Endodermal cell (in vitro differentiated cells): Measurements from ENCODE around the gene CDC14A. TPM values are rescaled to one million over a fixed set of nuclear protein-coding genes. Genes with fewer than 3 reads are reported as not detected.
"Not testable (repeated sequence)": the region's sequence is repeated elsewhere in the genome, so short reads cannot be mapped to it uniquely, and the experiment has no call there.

Source experiments
- DNase-seq: peaks from one replicate; pipeline ENCODE4 v3.0.0-alpha.2; 2017
- H3K27ac ChIP-seq: 2 replicates; pipeline ENCODE4 v1.5.1; 2013; ENCODE audit warnings: mild to moderate bottlenecking, low read depth, low read length, moderate library complexity
- H3K27me3 ChIP-seq: 2 replicates; pipeline ENCODE4 v1.6.1; 2013; ENCODE audit warnings: mild to moderate bottlenecking, low read length, moderate library complexity; ENCODE audit not compliant: insufficient read depth, control insufficient read depth, poor library complexity, severe bottlenecking
- H3K36me3 ChIP-seq: 2 replicates; pipeline ENCODE4 v1.7.0; 2013; ENCODE audit warnings: mild to moderate bottlenecking, low read length, moderate library complexity; ENCODE audit not compliant: control insufficient read depth, insufficient read depth
- H3K4me1 ChIP-seq: one replicate; pipeline ENCODE4 v1.7.0; 2013; ENCODE audit warnings: low read length; ENCODE audit not compliant: control insufficient read depth, insufficient read depth
- H3K4me3 ChIP-seq: 2 replicates; pipeline ENCODE4 v1.5.1; 2013; ENCODE audit warnings: mild to moderate bottlenecking, low read length, moderate library complexity
- H3K9ac ChIP-seq: 2 replicates; pipeline ENCODE4 v1.6.1; 2013; ENCODE audit warnings: mild to moderate bottlenecking, low read length, moderate library complexity; ENCODE audit not compliant: poor library complexity, severe bottlenecking; ENCODE audit errors: extremely low read depth
- H3K9me3 ChIP-seq: 2 replicates; pipeline ENCODE4 v1.6.1; 2013; ENCODE audit warnings: mild to moderate bottlenecking, low read length, moderate library complexity; ENCODE audit not compliant: control insufficient read depth
- H3K27ac Mint-ChIP-seq: 2 replicates; pipeline ENCODE4 v1.8.0; 2020; ENCODE audit warnings: mixed read lengths
- H3K27me3 Mint-ChIP-seq: 2 replicates; pipeline ENCODE4 v1.8.0; 2021; ENCODE audit warnings: mild to moderate bottlenecking, mixed read lengths; ENCODE audit not compliant: insufficient read depth
- H3K36me3 Mint-ChIP-seq: 2 replicates; pipeline ENCODE4 v1.8.0; 2020; ENCODE audit warnings: low read depth, mixed read lengths
- H3K4me1 Mint-ChIP-seq: 2 replicates; pipeline ENCODE4 v1.8.0; 2020; ENCODE audit warnings: mixed read lengths
- H3K4me3 Mint-ChIP-seq: 2 replicates; pipeline ENCODE4 v1.8.0; 2020; ENCODE audit warnings: mild to moderate bottlenecking, moderate library complexity, mixed read lengths
- H3K9me3 Mint-ChIP-seq: 2 replicates; pipeline ENCODE4 v1.8.0; 2020; ENCODE audit warnings: mild to moderate bottlenecking, mixed read lengths
- CTCF ChIP-seq: fragments of 200-600 bp; sonication (generic); conservative IDR thresholded peaks from 2 replicates; pipeline ENCODE4 v1.5.0; 2021; ENCODE audit warnings: antibody characterized with exemption, mild to moderate bottlenecking
- WGBS, 2 experiments: methylation state at CpG; one replicate each; pipeline versions ENCODE4 v1.1.5 to v1.1.7; 2013; ENCODE audit warnings: missing lambda C conversion rate in 2 of 2, mixed read lengths in 1 of 2; ENCODE audit not compliant: insufficient coverage in 1 of 2, insufficient read length in 1 of 2; 5-methylcytosine and 5-hydroxymethylcytosine counted together
- total RNA-seq, 2 donors: library from RNA; stranded (reverse); fragmentation: NEBNext Ultra II Directional in 1 of 2; extraction: Animal tissue kit (Norgen Biotek cat#: 25700) in 1 of 2; gene quantifications; 2 replicates in 1 of 2; 3 replicates in 1 of 2; pipeline ENCODE4 v1.2.1, GENCODE V29; 2021

CDC14A gene
- total RNA-seq, 2 donors from 2014 or later, result 14.5 to 17.6 TPM

- peaks cover 40% of the 10 kb centered on the region for H3K4me1 Mint-ChIP-seq
- not testable (repeated sequence) for H3K27me3 Mint-ChIP-seq, H3K27me3 ChIP-seq, H3K27ac Mint-ChIP-seq, H3K9ac ChIP-seq, H3K36me3 ChIP-seq, H3K4me3 ChIP-seq, H3K36me3 Mint-ChIP-seq, DNase-seq, H3K9me3 ChIP-seq, H3K4me3 Mint-ChIP-seq, H3K27ac ChIP-seq, H3K9me3 Mint-ChIP-seq
- peaks cover 13% of the 10 kb centered on the region for H3K4me1 ChIP-seq
- 88 to 95% methylated on average over 3 to 6 of the region's 6 CpGs for WGBS, 2 experiments
These were observed 12.6 kb upstream of the CDC14A start for GRCh38 chr1:100339735-100340134.

DNA sequence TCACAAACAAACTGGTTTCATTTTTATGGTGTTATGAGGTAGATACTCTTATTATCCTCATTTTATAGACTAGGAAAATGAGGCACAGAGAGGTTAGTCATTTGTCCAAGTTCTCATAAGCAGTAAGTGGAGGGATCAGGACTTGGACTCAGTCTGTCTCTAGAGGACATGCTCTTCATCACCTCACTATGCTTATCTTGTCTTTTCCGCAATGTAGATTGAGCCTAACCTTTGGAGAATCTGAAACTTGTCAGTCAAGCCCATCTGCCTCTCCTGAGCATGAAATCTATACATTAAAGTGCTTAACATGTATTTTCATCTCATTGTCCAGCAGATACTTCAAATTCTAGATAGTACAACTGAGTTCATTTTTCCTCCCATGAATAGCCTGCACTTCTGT lies 11.8 kb upstream of the CDC14A start:
- no peaks in the 10 kb centered on the region for H3K36me3 Mint-ChIP-seq

GRCh38 chr1:100342348-100342747 lies 10.0 kb upstream of the CDC14A start:
- DNase-seq, result no peak
- 95 to 97% methylated on average over 2 of the region's 2 CpGs for WGBS, 2 experiments

More for the DNA sequence above, 11.8 kb upstream of the CDC14A start:
- Mint-ChIP-seq H3K9me3 (peaks cover 2% of the 10 kb centered on the region), H3K27ac (no peak overlapping the region), H3K4me1 (peaks cover 34% of the 10 kb centered on the region), H3K4me3 (no peak overlapping the region), H3K27me3 (no peaks in the 10 kb centered on the region)
- peak overlapping the region; percentile 6 for H3K4me3 ChIP-seq
- no peak overlapping the region for H3K9ac ChIP-seq
- TF ChIP-seq CTCF, result no peak
- 98 to 100% methylated on average over 1 of the region's 1 CpG for WGBS, 2 experiments
- H3K4me1 ChIP-seq, result peaks cover 13% of the 10 kb centered on the region
- H3K27me3 ChIP-seq, result no peaks in the 10 kb centered on the region
- H3K36me3 ChIP-seq, result no peaks in the 10 kb centered on the region
- H3K9me3 ChIP-seq, result peaks cover 7% of the 10 kb centered on the region
- no peak overlapping the region for H3K27ac ChIP-seq
- DNase-seq, result no peak

More at GRCh38 chr1:100342348-100342747, 10.0 kb upstream of the CDC14A start:
- no peak overlapping the region for H3K4me3 Mint-ChIP-seq
- peaks cover 18% of the 10 kb centered on the region for H3K4me1 Mint-ChIP-seq
- peaks cover 2% of the 10 kb centered on the region for H3K9me3 Mint-ChIP-seq
- H3K27ac ChIP-seq, result no peak overlapping the region
- no peak overlapping the region for H3K4me3 ChIP-seq
- H3K36me3 Mint-ChIP-seq, result no peaks in the 10 kb centered on the region
- H3K9me3 ChIP-seq, result peaks cover 6% of the 10 kb centered on the region
- H3K27me3 ChIP-seq, result no peaks in the 10 kb centered on the region
- TF ChIP-seq CTCF, result no peak
- no peak overlapping the region for H3K27ac Mint-ChIP-seq
- H3K27me3 Mint-ChIP-seq, result no peaks in the 10 kb centered on the region
- H3K9ac ChIP-seq, result no peak overlapping the region
- no peaks in the 10 kb centered on the region for H3K36me3 ChIP-seq
- peaks cover 9% of the 10 kb centered on the region for H3K4me1 ChIP-seq
